GM15510 (cell line): ENCODE data around the gene PATZ1.

Experiments used
- POLR2A ChIP-seq: IDR thresholded peaks from 3 replicates; pipeline ENCODE4 v1.6.1; 2011; ENCODE audit warnings: borderline replicate concordance; ENCODE audit not compliant: insufficient read length; ENCODE audit errors: extremely low read depth

Gene PATZ1

DNA sequence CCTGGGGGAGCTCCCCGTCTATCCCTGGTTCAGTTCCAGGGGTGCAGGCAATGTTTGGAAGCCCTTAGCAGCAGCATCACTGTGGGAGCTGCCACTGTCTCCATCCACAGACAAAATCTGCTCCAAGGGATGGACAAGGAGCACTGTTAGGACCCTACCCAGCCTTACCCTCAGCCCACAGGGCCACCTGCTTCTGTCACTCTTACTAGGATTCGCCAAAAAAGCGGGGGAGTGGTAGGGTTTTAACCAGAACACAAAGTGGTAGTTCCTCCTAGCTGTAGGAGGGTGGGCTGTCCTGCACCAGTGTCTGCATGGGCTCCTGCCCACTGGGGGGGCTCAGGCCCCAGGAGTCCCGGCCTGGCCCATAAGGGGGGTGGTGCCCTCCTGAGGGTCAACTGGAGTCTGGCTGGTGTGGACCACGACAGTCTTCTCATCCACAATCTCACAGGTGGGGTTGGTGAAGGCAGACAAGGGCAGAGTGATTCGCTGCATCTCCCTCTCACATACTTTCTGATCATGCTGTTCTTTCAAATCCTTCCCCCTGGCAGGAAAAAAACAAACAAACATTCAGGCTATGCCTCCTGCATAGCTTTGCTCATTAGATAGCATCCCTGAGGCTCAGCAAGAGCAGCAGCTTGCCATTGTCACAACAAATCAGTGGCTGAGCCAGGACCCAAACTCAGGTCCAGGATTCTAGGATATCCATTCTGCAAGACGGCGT is 63.2 kb downstream of the PATZ1 start:
- TF ChIP-seq POLR2A, result no peak

DNA sequence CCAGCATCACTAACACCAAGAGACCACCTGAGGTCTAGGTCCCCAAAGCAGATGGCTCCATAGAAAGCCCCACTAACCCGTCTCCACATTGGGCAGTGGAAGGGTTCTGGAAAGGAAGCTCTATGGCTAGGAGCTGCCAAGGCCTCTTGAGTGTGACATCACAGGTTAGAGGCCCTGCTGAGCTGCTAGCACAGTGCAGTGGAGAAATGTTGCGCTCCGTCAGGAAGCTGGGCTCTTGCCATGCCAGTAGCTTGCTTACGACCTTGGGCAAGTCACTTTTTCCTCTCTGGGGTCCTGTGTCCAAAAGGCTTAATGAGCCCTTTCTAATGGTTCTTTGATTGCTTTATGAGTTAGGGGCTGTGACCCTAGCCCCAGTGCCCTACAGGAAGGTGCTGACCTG is 64.4 kb downstream of the PATZ1 start:
- no peak for TF ChIP-seq POLR2A

DNA sequence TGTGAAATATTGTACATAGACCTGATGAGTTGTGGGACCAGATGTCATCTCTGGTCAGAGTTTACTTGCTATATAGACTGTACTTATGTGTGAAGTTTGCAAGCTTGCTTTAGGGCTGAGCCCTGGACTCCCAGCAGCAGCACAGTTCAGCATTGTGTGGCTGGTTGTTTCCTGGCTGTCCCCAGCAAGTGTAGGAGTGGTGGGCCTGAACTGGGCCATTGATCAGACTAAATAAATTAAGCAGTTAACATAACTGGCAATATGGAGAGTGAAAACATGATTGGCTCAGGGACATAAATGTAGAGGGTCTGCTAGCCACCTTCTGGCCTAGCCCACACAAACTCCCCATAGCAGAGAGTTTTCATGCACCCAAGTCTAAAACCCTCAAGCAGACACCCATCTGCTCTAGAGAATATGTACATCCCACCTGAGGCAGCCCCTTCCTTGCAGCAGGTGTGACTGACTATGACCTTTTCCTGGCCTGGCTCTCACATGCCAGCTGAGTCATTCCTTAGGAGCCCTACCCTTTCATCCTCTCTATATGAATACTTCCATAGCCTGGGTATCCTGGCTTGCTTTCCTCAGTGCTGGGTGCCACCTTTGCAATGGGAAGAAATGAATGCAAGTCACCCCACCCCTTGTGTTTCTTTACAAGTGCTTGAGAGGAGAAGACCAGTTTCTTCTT is 66.2 kb downstream of the PATZ1 start:
- no peak for TF ChIP-seq POLR2A

DNA sequence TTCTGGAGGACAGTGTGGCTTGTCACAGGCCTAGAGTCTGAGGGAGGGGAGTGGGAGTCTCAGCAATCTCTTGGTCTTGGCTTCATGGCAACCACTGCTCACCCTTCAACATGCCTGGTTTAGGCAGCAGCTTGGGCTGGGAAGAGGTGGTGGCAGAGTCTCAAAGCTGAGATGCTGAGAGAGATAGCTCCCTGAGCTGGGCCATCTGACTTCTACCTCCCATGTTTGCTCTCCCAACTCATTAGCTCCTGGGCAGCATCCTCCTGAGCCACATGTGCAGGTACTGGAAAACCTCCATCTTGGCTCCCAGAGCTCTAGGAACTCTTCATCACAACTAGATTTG is 66.8 kb downstream of the PATZ1 start:
- no peak for TF ChIP-seq POLR2A

DNA sequence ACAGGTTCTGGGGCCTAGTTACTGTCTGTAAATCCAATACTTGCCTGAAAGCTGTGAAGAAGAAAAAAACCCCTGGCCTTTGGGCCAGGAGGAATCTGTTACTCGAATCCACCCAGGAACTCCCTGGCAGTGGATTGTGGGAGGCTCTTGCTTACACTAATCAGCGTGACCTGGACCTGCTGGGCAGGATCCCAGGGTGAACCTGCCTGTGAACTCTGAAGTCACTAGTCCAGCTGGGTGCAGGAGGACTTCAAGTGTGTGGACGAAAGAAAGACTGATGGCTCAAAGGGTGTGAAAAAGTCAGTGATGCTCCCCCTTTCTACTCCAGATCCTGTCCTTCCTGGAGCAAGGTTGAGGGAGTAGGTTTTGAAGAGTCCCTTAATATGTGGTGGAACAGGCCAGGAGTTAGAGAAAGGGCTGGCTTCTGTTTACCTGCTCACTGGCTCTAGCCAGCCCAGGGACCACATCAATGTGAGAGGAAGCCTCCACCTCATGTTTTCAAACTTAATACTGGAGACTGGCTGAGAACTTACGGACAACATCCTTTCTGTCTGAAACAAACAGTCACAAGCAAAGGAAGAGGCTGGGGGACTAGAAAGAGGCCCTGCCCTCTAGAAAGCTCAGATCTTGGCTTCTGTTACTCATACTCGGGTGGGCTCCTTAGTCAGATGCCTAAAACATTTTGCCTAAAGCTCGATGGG is 67.4 kb downstream of the PATZ1 start:
- TF ChIP-seq POLR2A, result no peak

DNA sequence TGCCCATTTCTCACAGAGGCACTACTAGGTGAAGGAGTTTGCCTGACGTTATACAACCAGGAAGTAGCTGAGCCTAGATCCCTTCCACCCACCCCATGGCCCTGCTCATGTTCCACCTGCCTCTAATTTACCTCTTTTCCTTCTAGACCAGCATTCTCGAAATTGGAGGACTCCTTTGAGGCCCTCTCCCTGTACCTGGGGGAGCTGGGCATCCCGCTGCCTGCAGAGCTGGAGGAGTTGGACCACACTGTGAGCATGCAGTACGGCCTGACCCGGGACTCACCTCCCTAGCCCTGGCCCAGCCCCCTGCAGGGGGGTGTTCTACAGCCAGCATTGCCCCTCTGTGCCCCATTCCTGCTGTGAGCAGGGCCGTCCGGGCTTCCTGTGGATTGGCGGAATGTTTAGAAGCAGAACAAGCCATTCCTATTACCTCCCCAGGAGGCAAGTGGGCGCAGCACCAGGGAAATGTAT is 68.0 kb downstream of the PATZ1 start:
- TF ChIP-seq POLR2A, result no peak

DNA sequence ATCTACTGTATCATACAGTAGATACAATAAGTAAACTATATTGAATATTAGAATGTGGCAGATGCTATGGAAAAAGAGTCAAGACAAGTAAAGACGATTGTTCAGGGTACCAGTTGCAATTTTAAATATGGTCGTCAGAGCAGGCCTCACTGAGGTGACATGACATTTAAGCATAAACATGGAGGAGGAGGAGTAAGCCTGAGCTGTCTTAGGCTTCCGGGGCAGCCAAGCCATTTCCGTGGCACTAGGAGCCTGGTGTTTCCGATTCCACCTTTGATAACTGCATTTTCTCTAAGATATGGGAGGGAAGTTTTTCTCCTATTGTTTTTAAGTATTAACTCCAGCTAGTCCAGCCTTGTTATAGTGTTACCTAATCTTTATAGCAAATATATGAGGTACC is 68.4 kb downstream of the PATZ1 start:
- no peak for TF ChIP-seq POLR2A

DNA sequence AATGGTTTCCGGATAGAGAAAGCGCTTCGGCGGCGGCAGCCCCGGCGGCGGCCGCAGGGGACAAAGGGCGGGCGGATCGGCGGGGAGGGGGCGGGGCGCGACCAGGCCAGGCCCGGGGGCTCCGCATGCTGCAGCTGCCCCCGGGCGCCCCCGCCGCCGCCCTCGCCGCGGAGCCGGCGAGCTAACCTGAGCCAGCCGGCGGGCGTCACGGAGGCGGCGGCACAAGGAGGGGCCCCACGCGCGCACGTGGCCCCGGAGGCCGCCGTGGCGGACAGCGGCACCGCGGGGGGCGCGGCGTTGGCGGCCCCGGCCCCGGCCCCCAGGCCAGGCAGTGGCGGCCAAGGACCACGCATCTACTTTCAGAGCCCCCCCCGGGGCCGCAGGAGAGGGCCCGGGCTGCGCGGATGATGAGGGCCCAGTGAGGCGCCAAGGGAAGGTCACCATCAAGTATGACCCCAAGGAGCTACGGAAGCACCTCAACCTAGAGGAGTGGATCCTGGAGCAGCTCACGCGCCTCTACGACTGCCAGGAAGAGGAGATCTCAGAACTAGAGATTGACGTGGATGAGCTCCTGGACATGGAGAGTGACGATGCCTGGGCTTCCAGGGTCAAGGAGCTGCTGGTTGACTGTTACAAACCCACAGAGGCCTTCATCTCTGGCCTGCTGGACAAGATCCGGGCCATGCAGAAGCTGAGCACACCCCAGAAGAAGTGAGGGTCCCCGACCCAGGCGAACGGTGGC is 69.5 kb downstream of the PATZ1 start:
- TF ChIP-seq POLR2A, result no peak
